Posterior vena cava (tissue), 2 donors: Measurements from ENCODE around the gene CD8B2. TPM values are rescaled to one million over a fixed set of nuclear protein-coding genes. Genes with fewer than 3 reads are reported as not detected.
"Not testable (repeated sequence)": the region's sequence is repeated elsewhere in the genome, so short reads cannot be mapped to it uniquely, and the experiment has no call there.

Source experiments
- DNase-seq: peaks from one replicate; pipeline ENCODE4 v3.0.0-alpha.2; 2020; ENCODE audit warnings: low spot score
- intact Hi-C, 2 donors: fragments of 100-400 bp; cut with DNase I; formaldehyde crosslinking; loops; one replicate each; pipeline versions ENCODE4 v1.14.1 to v1.14.2; 2022 to 2023
- total RNA-seq, 2 donors: library from RNA; stranded (reverse); fragmentation: NEBNext Ultra II Directional; extraction: Animal tissue kit (Norgen Biotek cat#: 25700); gene quantifications; one replicate each; pipeline ENCODE4 v1.2.1, GENCODE V29; 2021
- donor health status: DM: yes; HTN: yes; CAD: no.
- donor health status: DM: yes; HTN: yes; CAD: no.

The CD8B2 gene
- total RNA-seq, 2 donors from 2014 or later, result not detected

DNA sequence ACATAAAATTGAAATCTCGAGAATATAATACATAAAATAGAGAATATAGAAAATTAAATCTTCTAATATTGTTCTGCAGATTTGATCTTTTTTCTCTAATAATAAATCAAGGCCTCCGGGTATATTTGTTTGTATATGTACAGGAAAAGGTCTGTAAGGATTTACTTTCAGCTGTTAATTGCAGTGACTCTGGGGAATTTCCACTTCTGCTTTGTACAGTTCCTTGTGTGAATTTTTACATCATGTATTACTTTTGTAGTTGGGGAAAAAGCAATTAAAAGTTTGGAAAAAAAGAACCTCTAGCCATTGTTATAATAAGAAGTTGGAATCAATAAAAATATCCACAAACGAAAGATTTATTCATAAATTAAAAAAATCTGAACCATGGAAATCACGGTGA is 23.6 kb downstream of the CD8B2 start:
- intact Hi-C loops, DNase-seq: not testable (repeated sequence)

DNA sequence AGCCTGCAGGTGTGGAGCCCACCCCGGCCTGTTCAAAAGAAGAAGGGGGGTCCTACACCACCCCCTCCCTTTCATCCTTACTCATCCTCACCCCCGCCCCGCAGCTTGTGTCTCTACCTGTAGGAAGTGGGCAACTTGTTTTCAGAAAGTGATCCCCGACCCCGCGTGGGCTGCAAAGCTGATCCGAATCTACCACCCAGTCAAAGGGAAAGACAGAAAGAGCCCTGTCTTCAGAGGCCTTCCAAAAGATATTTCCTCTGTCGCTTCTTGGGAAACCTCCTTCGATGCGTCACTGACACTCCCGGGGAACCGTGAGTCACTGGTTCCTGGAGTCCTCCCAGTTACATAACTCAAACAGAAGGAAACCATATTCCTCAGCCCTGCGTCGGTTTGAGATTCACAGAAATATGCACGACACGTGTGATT is 24.3 kb downstream of the CD8B2 start:
- intact Hi-C loops, result not testable (repeated sequence)
- peak; percentile 88 for DNase-seq

DNA sequence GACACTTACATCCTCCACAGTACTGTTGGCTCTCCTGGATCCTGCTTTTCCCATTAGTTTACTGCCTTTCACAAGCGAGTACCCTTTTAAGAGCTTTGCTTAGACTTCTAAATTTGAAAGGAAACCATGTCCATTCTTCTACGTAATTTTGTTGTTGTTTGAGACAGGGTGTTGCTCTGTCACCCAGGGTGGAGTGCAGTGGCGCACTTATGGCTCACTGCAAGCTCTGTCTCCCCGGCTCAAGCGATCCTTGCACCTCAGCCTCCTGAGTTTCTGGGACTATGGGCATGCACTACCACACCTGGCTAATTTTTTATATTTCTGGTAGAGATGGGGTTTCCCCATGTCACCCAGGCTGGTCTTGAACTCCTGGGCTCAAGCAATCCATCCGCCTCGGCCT is 24.8 kb downstream of the CD8B2 start:
- intact Hi-C loops, DNase-seq: not testable (repeated sequence)

DNA sequence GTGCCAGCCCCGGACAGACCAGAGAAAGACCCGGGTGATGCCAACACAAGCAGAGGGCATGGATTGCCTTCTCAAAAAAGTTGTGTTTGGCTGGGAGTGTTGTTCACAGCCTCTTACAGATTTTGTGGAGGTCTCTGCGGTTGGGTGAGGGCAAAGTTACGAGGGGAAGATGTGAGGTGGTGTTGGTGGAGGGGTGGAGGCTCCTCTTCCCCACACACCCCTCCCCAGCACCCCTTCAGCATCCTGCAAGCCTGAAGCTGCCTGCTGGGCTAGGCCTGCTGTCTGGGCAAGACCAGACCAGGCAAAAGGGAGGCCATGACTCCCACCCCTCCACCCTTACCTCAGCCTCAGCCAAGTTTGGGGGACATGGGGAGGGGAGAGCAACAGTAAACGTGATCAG is 26.2 kb downstream of the CD8B2 start:
- DNase-seq, intact Hi-C loops: not testable (repeated sequence)

DNA sequence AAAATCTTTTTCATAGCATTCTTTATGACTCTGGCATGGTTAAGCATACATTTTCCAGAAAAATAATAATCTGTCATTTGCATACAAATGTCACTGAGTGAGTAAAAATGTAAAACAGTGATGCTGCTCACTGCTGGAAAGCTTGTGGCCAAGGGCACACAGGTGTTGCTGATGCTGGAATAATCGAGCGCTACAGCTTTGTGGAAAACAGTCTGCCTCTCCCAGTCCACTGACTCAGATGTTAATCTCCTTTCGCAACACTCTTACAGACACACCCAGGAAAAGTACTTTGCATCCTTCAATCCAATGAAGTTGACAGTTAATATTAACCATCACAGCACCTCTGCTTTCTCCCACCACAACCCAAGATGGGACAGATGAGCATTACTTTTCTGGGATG is 27.7 kb downstream of the CD8B2 start:
- intact Hi-C loops, DNase-seq: not testable (repeated sequence)

DNA sequence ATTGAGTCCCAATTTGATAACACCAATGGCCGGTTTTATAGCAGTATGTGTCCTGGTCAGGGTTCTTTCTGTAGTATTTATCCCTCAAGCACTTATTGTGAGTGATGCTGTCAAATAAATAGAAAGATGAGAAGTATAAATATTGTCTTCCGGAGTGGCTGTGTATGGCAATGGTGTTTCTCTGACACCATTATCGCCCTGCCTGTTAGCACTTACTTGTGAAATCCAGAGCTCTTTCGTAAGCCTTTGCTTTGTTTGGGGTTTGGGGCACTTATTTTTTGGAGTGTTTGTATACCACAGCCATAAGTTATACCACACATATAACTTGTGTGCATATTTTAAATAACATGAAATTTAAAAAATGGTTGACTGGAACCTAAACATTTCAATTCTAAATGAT is 29.3 kb downstream of the CD8B2 start:
- DNase-seq, result no peak
- intact Hi-C loops, result no loop called here

DNA sequence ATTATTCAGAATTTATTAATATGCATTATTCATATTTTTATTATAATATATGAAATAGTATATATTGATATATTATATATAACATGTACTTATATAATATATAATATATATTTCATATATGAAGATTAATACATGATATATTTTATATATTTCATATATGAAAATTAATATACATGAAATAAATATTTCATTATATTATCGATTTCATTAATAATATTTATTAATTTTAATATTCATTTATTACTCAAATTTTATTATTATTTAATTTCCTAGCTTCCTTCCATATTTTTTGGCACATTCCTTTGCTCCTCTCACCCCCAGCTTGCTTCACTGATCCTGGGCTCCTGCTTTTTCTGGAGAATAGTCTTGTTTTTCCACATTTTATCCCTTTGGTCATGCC is 29.7 kb downstream of the CD8B2 start:
- no peak for DNase-seq
- intact Hi-C loops, result no loop called here

DNA sequence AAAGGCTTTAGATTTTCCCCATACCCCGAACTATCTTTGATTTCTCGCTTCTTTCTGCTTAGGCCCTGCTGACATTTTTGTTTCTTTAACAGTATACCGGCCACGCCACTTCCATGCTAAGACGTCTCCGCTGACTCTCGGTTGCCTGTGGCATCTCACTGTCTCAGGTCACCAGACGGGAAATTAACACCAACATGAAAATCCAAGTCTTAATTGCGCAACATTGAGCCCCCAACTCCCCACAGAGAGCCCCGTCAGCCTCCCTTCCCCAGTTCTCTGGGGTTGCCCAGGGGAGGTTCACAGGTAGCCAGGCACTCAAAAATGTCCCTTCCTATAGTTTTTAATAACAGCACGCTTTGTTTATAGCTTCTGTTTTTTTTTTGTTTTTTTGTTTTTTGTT is 30.2 kb downstream of the CD8B2 start:
- DNase-seq, result no peak

DNA sequence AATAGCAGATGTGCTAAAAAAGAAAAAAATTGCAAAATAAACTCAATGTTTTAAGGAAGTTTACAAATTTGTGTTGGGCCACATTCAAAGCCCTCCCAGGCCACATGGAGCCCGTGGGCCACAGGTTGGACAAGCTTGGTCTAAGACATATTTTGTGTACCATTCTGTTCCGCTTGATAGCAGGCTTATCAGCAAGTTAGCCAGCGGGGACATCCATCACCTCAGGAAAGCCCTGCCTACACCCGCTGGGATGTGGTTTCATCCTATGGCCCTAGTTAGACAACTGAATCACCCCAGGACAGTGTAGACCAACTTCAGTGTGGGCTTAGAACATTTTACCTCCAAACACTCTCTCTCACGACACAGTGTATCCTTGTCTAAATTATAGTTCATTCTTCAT is 32.6 kb downstream of the CD8B2 start:
- intact Hi-C loops, result no loop called here
- no peak for DNase-seq

More for the DNA sequence above, 30.2 kb downstream of the CD8B2 start:
- intact Hi-C loops, result no loop called here

DNA sequence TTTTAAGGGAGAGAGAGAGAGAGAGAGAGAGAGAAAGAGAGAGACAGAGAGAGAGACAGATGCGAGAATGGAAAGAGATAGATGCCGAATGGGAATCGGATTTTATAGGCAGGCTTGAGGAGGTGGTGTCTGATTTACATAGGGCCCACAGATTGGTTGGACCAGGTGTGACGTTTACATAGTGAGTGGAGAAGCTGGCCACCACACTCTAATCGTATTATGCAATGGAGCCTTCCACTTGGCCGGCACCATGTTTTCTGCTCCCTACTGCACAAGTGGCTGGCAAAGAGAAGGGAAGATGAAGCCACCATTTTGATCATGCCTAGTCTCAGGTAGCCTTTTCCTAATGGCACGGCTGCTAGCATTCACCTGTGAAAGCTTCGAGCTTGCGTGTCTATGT is 33.9 kb downstream of the CD8B2 start:
- intact Hi-C loops, result no loop called here
- no peak for DNase-seq

DNA sequence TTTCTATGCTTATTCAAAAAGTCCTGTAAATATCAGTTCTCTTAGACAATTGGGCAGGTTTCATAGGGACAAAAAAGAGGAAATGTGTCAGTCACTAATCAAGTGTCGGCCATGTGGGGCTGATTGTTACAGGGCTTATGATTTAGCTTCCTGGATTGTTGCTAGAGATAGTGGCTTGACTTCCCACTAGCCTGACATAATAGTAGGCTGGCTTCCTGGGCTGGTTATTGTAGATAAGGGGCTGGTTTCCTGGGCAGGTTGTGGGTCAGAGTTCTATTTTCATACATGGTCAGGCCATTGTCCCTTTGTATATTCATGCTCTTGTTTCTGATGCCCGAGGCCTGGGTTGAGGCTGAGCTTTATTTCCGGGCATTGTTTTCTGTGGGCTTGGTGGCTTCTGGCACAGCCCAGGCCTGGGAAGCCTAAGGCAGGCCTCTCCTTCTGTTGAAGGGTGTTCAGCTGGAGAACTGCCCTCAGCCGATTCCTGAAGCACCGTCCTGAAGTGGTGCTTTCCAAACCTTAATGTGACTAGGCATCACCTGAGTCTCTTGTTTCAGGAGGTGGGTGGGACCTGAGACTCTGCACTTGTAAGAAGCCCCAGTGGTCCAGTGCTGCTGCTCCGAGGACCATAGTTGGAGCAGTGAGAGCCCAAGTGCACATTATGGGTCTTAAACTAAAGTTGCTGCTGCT is 37.0 kb downstream of the CD8B2 start:
- DNase-seq, result no peak
- intact Hi-C loops, result no loop called here

DNA sequence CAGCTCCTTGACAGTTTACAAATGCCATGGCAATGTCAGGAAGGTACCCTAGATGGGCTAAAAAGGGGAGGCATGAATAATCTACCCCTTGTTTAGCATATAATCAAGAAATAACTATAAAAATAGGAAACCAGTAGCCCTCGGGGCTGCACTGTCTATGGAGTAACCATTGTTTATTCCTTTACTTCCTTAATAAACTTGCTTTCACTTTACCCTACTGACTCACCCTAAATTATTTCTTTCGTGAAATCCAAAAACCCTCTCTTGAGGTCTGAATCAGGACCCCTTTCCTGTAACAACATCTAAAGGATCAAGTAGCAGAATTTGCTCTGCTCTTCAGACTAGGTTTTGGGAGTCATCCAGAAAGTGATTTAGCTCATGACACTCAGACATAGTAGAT is 43.7 kb downstream of the CD8B2 start:
- intact Hi-C loops, result no loop called here
- DNase-seq, result no peak

DNA sequence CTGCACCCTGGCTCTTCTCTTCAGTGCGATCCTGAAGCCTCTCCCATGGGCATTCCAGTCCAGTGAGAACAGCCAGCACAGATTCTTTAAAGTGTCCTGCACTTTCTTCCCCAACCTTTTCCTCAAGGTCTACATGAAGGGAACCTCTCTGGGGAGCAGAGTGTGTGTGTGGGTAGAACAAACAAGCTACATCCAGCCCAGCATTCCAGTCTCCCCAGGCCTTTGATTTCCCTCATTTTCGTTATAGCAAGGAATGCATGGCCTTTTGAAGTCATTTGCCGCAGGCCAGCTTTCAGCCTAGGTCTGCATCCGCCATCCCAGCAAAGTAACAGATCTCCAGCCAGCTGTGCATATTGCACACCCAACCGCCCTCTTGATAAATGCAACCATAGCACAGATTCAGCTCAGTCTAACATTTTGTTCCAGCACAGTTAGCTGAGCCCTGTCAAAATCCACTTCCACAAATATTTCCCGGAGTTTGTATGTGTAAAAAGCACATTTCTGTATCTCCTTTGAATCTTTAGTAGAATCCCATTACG is 44.6 kb downstream of the CD8B2 start:
- intact Hi-C loops, result no loop called here
- no peak for DNase-seq

DNA sequence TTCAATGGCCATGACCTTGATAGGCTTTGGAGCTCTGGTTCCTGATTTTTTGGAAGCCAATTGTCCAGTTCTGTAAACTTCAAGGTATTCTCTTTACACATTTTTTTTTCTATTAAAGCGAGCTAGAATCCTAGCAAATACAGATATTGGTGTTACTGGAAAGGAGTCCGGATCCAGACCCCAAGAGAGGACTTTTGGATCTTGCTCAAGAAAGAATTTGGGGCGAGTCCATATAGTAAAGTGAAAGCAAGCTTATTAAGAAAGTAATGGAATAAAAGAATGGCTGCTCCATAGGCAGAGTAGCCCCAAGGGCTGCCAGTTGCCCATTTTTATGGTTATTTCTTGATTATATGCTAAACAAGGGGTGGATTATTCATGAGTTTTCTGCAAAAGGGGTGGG is 45.1 kb downstream of the CD8B2 start:
- intact Hi-C loops, result no loop called here
- DNase-seq, result no peak

DNA sequence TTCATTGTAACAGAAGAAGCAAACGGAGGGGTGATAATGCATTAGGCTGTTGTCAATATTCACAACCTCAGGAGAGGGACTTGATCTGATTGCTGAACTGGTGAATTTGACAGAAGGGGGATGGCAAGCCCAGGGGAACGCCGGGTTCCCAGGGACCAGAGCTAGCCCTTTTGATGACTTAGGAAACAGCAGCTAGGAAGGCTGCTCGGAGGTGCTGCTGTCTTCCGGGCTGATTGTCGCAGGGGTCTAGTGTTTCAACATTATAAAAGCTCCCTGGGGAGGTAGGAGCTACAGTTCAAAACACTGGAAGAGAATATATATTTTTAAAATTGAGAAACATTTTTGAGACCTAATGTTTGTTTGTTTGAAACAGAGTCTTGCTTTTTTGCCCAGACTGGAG is 47.3 kb downstream of the CD8B2 start:
- no peak for DNase-seq
- intact Hi-C loops, result no loop called here

DNA sequence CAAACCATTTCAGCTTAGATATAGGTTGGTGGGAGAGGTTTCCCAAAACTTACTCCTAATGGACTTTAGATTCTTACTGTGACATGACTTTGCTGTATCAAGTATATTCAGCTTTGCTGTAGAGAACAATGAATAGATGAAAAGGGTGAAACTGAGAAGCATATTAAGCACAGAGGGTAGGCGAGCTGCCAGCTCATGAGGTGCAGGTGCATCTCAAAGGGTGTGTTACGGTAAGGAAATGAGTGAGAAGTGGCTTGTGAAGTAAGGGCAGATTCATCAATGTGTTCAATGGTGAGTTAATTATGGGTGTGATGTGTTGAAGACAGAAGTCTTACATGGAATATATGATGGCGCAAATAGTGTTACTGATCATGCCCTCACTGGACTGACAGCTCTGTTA is 49.3 kb downstream of the CD8B2 start:
- intact Hi-C loops, result no loop called here
- DNase-seq, result no peak

DNA sequence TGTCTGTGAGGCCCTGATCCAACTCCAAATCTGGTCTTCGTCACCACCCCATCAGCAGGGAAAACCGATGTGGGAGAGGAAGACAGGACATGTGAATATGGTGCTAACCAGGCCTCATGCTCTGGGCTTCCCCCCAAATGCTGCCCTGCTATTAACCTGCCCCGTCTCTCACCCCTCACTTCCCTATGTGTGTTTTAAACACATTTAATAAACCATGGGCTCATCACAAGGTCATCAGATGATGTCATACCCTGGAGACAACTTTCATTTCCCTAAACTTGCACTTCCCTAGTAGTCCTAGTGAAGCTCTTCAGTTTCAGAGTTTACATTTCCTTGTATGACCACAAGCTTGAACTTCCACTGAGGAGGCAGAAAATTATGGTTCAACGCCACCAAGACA is 49.9 kb downstream of the CD8B2 start:
- DNase-seq, result no peak
- intact Hi-C loops, result no loop called here

DNA sequence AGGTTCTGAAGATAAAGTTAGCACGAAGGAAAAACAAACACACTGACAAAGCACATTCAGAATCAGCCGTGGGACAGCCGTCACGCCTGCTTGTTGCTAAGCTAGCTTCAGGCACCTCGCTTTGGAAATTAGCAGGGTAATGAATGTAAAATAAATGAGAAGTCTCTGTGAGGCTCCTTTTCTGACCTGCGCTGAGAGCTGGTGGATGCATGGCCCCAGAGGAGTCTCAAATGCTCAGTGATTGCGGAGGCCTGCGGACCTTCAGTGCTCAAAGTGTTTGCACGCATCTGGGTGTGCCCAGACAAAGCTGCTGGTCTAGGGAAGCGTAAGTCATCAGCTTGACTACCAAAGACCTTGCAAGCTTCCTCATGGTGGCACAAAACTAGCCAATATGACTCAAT is 50.6 kb downstream of the CD8B2 start:
- no peak for DNase-seq
- intact Hi-C loops, result no loop called here

DNA sequence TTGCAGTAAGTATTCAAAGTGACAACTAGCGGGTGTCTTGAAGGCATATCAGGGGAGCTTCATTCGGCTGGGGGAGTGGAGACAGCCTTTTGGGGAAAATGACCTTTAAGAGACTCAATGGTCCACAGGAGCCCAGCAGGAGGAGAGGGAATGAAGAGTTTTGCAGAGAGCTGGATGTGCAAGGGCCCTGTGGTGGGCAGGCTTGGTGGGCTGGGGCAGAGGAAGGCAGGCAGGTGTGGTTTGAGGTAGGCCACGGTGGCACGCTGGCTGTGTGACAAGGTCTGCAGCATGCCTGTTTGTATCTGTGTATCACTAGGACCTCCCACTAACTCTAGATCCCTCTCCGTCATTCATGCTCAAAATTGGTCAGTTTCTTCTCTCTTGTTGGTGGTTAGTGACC is 53.7 kb downstream of the CD8B2 start:
- DNase-seq, result no peak
- intact Hi-C loops, result loop anchor here in 1 of 2 donors (10.0 kb wide), 1 partner anchor 436 kb away; no protein-coding TSS in a partner anchor

DNA sequence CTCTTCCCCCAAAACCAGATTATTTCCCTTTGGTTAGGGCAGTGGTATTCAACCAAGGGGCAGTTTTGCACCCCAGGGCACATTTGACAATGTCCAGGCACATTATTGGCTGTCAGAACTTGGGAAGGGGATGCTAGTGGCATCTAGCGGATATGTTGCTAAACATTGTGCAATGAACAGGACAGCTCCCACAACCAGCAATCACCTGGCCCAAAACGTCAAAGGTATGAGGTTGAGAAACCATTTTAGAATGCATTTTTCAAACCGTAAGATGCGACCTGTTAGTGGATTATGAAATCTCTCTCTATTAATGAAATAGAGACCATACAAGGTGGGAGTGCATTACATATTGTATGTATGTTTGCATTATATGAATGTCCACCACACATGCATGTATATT is 54.2 kb downstream of the CD8B2 start:
- intact Hi-C loops, result loop anchor here in 1 of 2 donors (10.0 kb wide), 1 partner anchor 437 kb away; no protein-coding TSS in a partner anchor
- no peak for DNase-seq

DNA sequence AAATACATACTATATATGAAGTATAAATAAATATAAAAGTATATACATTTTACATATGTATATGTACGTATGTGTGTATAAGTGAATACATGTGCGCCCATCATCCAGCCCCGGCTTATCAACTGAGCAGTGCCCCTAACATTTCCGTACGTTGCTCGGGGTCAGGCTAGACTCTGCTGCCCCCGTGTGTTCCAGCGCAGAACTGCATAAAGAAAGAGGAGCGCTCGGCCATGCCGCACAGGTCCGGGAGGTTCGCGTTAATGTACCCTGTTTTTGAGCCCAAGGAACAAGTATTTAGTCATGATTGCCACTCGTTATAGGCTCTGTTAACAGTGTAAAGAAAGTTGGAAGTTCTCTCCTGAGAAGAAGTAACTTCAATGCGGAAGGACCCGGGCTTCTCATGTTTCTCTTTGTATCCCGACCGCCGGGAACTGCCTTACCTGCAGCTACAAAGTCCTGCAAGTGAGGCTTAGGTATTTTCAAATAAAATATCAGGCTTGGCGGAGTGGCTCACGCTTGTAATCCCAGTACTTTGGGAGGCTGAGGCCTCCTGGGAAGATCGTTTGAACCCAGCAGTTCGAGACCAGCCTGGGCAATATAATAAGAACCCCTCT is 55.7 kb downstream of the CD8B2 start:
- DNase-seq, result peak; percentile 90
- intact Hi-C loops, result loop anchor here in 1 of 2 donors (10.0 kb wide), 1 partner anchor 438 kb away; no protein-coding TSS in a partner anchor
